ENCODE data around the gene HIPK2.

GRCh38 chr7:139541600-139542307, 236.0 kb downstream of the HIPK2 start:
- TF ChIP-seq CTCF (conservative IDR thresholded peaks at IDR 0.05; ENCODE audit: low read depth, low read length) (no peak), POLR2A (IDR thresholded peaks at IDR 0.05; ENCODE audit: low read depth, low read length) (no peak), MXI1 (IDR thresholded peaks at IDR 0.05; ENCODE audit: borderline replicate concordance, low read depth, low read length) (no peak), BHLHE40 (IDR thresholded peaks at IDR 0.05; ENCODE audit: low read depth, low read length) (no peak), MAZ (IDR thresholded peaks at IDR 0.05; ENCODE audit: borderline replicate concordance, low read depth, low read length) (no peak)

All from IMR-90 (cell line).